Measurements from ENCODE around the gene AP4B1.

DNA sequence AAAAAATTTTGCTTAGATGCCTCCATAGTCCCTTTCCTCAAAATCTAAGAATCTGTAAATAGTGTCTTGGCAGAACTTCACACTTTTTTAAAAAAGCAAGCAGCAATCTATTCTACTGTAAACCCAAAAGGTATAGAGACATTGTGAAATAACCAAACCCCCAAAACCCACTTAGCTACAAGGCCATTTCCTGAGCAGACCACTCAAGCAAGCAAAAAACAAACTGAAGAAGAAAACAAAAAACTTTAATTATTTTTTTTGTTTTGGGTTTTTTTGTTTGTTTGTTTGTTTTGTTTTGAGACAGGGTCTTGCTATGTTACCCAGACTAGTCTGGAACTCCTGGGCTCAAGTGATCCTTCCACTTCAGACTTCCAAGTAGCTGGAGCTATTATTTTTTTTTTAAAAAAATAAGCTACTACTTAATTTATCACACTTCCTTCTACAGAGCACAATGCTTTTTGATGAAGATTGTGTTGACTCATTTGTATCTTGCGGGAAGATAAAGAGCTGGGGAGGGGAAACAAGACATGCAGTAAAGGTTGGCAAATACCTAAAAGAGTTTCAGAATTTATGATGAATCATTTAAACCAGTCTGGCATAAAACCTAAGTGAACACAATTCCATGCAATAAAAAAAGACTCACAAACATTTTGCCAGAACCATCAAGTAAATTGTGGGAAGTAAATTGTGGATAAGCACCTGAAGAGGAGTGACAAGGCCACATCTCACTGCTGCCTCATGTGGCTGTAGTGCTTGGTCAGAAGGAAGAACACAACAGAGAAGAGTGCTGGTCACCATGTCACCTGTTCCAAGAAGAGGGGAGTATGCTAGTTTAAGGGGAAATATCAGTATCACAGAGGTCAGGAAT is 30.4 kb downstream of the AP4B1 start:
- TF ChIP-seq POLR2A (IDR thresholded peaks at IDR 0.05) (no peak), CTCF (IDR thresholded peaks at IDR 0.05) (peak in 1 of 4 donors; percentile 10)

Measured in right lobe of liver (tissue), 4 donors.